ENCODE results near the gene CFAP74. TPM values are rescaled to one million over a fixed set of nuclear protein-coding genes. Genes with fewer than 3 reads are reported as not detected.

The CFAP74 gene
- total and polyA plus RNA-seq, 9 of the 15 experiments (the other 6 are each of a cell fraction or from before 2014, with no cell fraction given) = 0.03 to 0.15 (median 0.05) TPM; not detected in 6

GRCh38 chr1:1979482-1980165 lies 24.0 kb downstream of the CFAP74 start (continued):
- TF ChIP-seq AFF4 (CRISPR knock-in tag; IDR thresholded peaks at IDR 0.05) (no peak), ZNF644 (tag; IDR thresholded peaks at IDR 0.05; ENCODE audit: low read depth) (no peak), PBX2 (CRISPR knock-in tag; IDR thresholded peaks at IDR 0.05; ENCODE audit: low read depth) (no peak), PBX2 (tag; conservative IDR thresholded peaks at IDR 0.05; ENCODE audit: low read depth) (no peak), ZNF197 (CRISPR knock-in tag; IDR thresholded peaks at IDR 0.05; ENCODE audit: low read depth) (no peak), KLF1 (tag; IDR thresholded peaks at IDR 0.05) (no peak), VEZF1 (CRISPR knock-in tag; IDR thresholded peaks at IDR 0.05) (no peak), KAT8 (IDR thresholded peaks at IDR 0.05; ENCODE audit: low read depth) (no peak), MXD1 (CRISPR knock-in tag; IDR thresholded peaks at IDR 0.05; ENCODE audit: borderline replicate concordance, poor library complexity, severe bottlenecking) (no peak), MTF1 (CRISPR knock-in tag; IDR thresholded peaks at IDR 0.05; ENCODE audit: borderline replicate concordance) (no peak), CBX8 (IDR thresholded peaks at IDR 0.05; ENCODE audit: borderline replicate concordance, extremely low read depth, low read depth, low read length, poor library complexity, severe bottlenecking) (no peak), SRSF9 (IDR thresholded peaks at IDR 0.05; ENCODE audit: borderline replicate concordance, low read depth, low read length) (no peak), RBBP5 (IDR thresholded peaks at IDR 0.05; ENCODE audit: borderline replicate concordance, insufficient read depth, low read length, poor library complexity, severe bottlenecking) (no peak), USF2 (CRISPR knock-in tag; IDR thresholded peaks at IDR 0.05) (no peak; the same call in 1 of the 2 replicates), NCOA1 (IDR thresholded peaks at IDR 0.05; ENCODE audit: low read depth) (no peak), HOXB6 (CRISPR knock-in tag; IDR thresholded peaks at IDR 0.05; ENCODE audit: borderline replicate concordance) (no peak), BMI1 (IDR thresholded peaks at IDR 0.05; ENCODE audit: low read length) (no peak)
